Smooth muscle cell (in vitro differentiated cells): Measurements from ENCODE around the gene TTLL1. TPM values are rescaled to one million over a fixed set of nuclear protein-coding genes. Genes with fewer than 3 reads are reported as not detected.

Experiments used
- DNase-seq: peaks from one replicate; lab custom pipeline; 2025; ENCODE audit not compliant: unreplicated experiment; lab: John Stamatoyannopoulos, UW
- H2AFZ ChIP-seq: fragments of 200-600 bp; sonication (generic); 2 replicates; pipeline ENCODE4 v1.6.0; 2016; ENCODE audit warnings: antibody characterized with exemption, low read depth, mild to moderate bottlenecking
- H3F3A ChIP-seq: fragments of 200-600 bp; sonication (generic); 2 replicates; pipeline ENCODE4 v1.6.0; 2017; ENCODE audit warnings: antibody characterized with exemption, low read depth
- H3K27ac ChIP-seq: fragments of 200-600 bp; sonication (generic); 2 replicates; pipeline ENCODE4 v1.5.1; 2016; ENCODE audit warnings: low read depth, mild to moderate bottlenecking
- H3K27me3 ChIP-seq: fragments of 200-600 bp; sonication (generic); 2 replicates; pipeline ENCODE4 v1.6.1; 2016; ENCODE audit warnings: low read depth, mild to moderate bottlenecking
- H3K36me3 ChIP-seq: fragments of 200-600 bp; sonication (generic); 2 replicates; pipeline ENCODE4 v1.5.1; 2016; ENCODE audit warnings: low read depth
- H3K4me1 ChIP-seq: fragments of 200-600 bp; sonication (generic); 2 replicates; pipeline ENCODE4 v1.5.1; 2016; ENCODE audit warnings: low read depth
- H3K4me2 ChIP-seq: fragments of 200-600 bp; sonication (generic); 2 replicates; pipeline ENCODE4 v1.6.0; 2016; ENCODE audit warnings: mild to moderate bottlenecking
- H3K4me3 ChIP-seq: fragments of 200-600 bp; sonication (generic); 2 replicates; pipeline ENCODE4 v1.5.1; 2016; ENCODE audit warnings: mild to moderate bottlenecking
- H3K79me2 ChIP-seq: fragments of 200-600 bp; sonication (generic); 2 replicates; pipeline ENCODE4 v1.6.0; 2016; ENCODE audit warnings: low read depth, mild to moderate bottlenecking
- H3K9ac ChIP-seq: fragments of 200-600 bp; sonication (generic); 2 replicates; pipeline ENCODE4 v1.6.0; 2016; ENCODE audit warnings: low read depth
- H3K9me3 ChIP-seq: fragments of 200-600 bp; sonication (generic); replicated peaks from 2 replicates; pipeline ENCODE4 v1.5.1; 2016; ENCODE audit warnings: low read depth
- H4K20me1 ChIP-seq: fragments of 200-600 bp; sonication (generic); 2 replicates; pipeline ENCODE4 v1.6.0; 2016; ENCODE audit warnings: low read depth
- WGBS: methylation state at CpG from one replicate; pipeline ENCODE4 v1.1.7; 2016; ENCODE audit warnings: low lambda C conversion rate; 5-methylcytosine and 5-hydroxymethylcytosine counted together
- polyA plus RNA-seq: library from polyadenylated mRNA; unstranded; fragments of >200 nt; fragmentation: Nextera tagmentation; extraction: Ambion mirVana; gene quantifications from 2 replicates; pipeline ENCODE4 v1.2.1, GENCODE V29; 2016
- total RNA-seq: library from RNA; depleted of rRNA; stranded (reverse); fragments of >200 nt; gene quantifications from 2 replicates; pipeline ENCODE4 v1.2.3, GENCODE V29; 2014
- TF ChIP-seq, protein P1 (sequence below): fragments of 200-600 bp; sonication (generic); IDR thresholded peaks from 2 replicates; pipeline ENCODE4 v1.5.1; 2017; ENCODE audit warnings: borderline replicate concordance, mild to moderate bottlenecking, antibody characterized with exemption; ENCODE audit not compliant: insufficient read depth, poor library complexity, severe bottlenecking

Gene TTLL1
- total and polyA plus RNA-seq, 2 experiments from 2014 or later: 12.7 to 17.7 TPM

GRCh38 chr22:42993651-42994275 lies 95.4 kb downstream of the TTLL1 start:
- no peaks in the 10 kb centered on the region for H3K9me3 ChIP-seq
- H2AFZ ChIP-seq: no peak overlapping the region

DNA sequence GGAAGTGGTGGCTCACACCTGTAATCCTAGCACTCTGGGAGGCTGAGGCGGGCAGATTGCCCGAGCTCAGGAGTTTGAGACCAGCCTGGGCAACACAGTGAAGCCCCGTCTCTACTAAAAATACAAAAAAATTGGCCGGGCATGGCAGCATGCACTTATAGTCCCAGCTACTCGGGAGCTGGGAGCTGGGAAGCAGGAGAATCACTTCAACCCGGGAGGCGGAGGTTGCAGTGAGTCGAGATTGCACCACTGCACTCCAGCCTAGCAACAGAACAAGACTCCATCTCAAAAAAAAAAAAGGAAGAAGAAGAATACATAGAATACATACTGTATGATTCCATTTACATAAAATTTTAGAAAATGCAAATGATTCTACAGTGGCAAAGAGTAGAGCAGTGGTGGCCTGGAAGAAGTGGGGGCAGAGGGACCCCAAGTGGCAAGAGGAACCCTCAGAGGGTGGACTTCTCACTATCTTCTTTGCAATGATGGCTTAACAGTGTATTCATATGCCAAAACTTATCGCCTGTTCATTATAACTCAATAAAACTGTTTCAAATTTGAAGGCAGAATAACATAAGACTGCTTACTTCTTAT lies 96.2 kb downstream of the TTLL1 start:
- Histone ChIP-seq H2AFZ (no peak overlapping the region), H3K4me2 (peak overlapping the region; percentile 81)

More at GRCh38 chr22:42993651-42994275, 95.4 kb downstream of the TTLL1 start:
- TF ChIP-seq, protein P1, sequence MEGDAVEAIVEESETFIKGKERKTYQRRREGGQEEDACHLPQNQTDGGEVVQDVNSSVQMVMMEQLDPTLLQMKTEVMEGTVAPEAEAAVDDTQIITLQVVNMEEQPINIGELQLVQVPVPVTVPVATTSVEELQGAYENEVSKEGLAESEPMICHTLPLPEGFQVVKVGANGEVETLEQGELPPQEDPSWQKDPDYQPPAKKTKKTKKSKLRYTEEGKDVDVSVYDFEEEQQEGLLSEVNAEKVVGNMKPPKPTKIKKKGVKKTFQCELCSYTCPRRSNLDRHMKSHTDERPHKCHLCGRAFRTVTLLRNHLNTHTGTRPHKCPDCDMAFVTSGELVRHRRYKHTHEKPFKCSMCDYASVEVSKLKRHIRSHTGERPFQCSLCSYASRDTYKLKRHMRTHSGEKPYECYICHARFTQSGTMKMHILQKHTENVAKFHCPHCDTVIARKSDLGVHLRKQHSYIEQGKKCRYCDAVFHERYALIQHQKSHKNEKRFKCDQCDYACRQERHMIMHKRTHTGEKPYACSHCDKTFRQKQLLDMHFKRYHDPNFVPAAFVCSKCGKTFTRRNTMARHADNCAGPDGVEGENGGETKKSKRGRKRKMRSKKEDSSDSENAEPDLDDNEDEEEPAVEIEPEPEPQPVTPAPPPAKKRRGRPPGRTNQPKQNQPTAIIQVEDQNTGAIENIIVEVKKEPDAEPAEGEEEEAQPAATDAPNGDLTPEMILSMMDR: no peak
- Histone ChIP-seq H3K4me1 (peaks cover 19% of the 10 kb centered on the region), H3K9ac (no peak overlapping the region), H3K79me2 (peaks cover 69% of the 10 kb centered on the region), H4K20me1 (peaks cover 42% of the 10 kb centered on the region), H3K4me2 (peak overlapping the region; percentile 81), H3K36me3 (no peaks in the 10 kb centered on the region), H3K27me3 (no peaks in the 10 kb centered on the region), H3K4me3 (no peak overlapping the region), H3K27ac (peak overlapping the region; percentile 92), H3F3A (peaks cover 4% of the 10 kb centered on the region)
- 75% methylated on average over 12 of the region's 12 CpGs for WGBS
- DNase-seq: no peak

GRCh38 chr22:42992092-42992491 lies 97.1 kb downstream of the TTLL1 start:
- peaks cover 19% of the 10 kb centered on the region for H3K4me1 ChIP-seq
- peaks cover 4% of the 10 kb centered on the region for H3F3A ChIP-seq
- H3K9ac ChIP-seq: no peak overlapping the region
- H3K9me3 ChIP-seq: no peaks in the 10 kb centered on the region
- no peak for DNase-seq
- H4K20me1 ChIP-seq: peaks cover 57% of the 10 kb centered on the region
- H3K27me3 ChIP-seq: no peaks in the 10 kb centered on the region
- H3K4me3 ChIP-seq: no peak overlapping the region
- peak overlapping the region; percentile 72 for H3K27ac ChIP-seq
- no peak overlapping the region for H2AFZ ChIP-seq
- TF ChIP-seq, protein P1: no peak
- 95% methylated on average over 3 of the region's 3 CpGs for WGBS
- H3K4me2 ChIP-seq: no peak overlapping the region
- H3K79me2 ChIP-seq: peaks cover 67% of the 10 kb centered on the region
- H3K36me3 ChIP-seq: no peaks in the 10 kb centered on the region

More for the DNA sequence above, 96.2 kb downstream of the TTLL1 start:
- peaks cover 4% of the 10 kb centered on the region for H3F3A ChIP-seq
- peaks cover 69% of the 10 kb centered on the region for H3K79me2 ChIP-seq
- WGBS: 79% methylated on average over 9 of the region's 9 CpGs
- peaks cover 50% of the 10 kb centered on the region for H4K20me1 ChIP-seq
- H3K9me3 ChIP-seq: no peaks in the 10 kb centered on the region
- no peak overlapping the region for H3K4me3 ChIP-seq
- H3K36me3 ChIP-seq: no peaks in the 10 kb centered on the region
- peaks cover 19% of the 10 kb centered on the region for H3K4me1 ChIP-seq
- no peak for DNase-seq
- no peak overlapping the region for H3K9ac ChIP-seq
- H3K27ac ChIP-seq: peak overlapping the region; percentile 92
- TF ChIP-seq, protein P1: no peak
- H3K27me3 ChIP-seq: no peaks in the 10 kb centered on the region
